AG04449 (cell line): ENCODE results near the gene TLCD4.
"Not testable (repeated sequence)": the region's sequence is repeated elsewhere in the genome, so short reads cannot be mapped to it uniquely, and the experiment has no call there.

Experiments
- CTCF ChIA-PET: fragments of 350-600 bp; formaldehyde crosslinking; extraction: SDS; loops from one replicate; lab custom pipeline; 2021; ENCODE audit warnings: antibody characterized with exemption; lab: Yijun Ruan, JAX
- POLR2A ChIA-PET: fragments of 400-600, 350-600 bp; formaldehyde crosslinking; extraction: SDS; loops from one replicate; lab custom pipeline; 2020; ENCODE audit warnings: antibody characterized with exemption, inconsistent platforms; lab: Yijun Ruan, JAX
- DNase-seq: peaks from one replicate; pipeline ENCODE4 v3.0.0-alpha.2; 2010; ENCODE audit warnings: low read depth, low spot score
- H3K4me3 ChIP-seq: 2 replicates; pipeline ENCODE4 v1.5.1; 2011; ENCODE audit warnings: low read depth, mild to moderate bottlenecking, control low read depth, low read length
- TF ChIP-seq, protein P1 (sequence below): IDR thresholded peaks from one replicate; pipeline ENCODE4 v1.5.1; 2011; ENCODE audit warnings: mild to moderate bottlenecking, moderate library complexity, low read length, control low read depth, inconsistent platforms; ENCODE audit not compliant: insufficient read depth; ENCODE audit errors: missing control alignments

Gene TLCD4

DNA sequence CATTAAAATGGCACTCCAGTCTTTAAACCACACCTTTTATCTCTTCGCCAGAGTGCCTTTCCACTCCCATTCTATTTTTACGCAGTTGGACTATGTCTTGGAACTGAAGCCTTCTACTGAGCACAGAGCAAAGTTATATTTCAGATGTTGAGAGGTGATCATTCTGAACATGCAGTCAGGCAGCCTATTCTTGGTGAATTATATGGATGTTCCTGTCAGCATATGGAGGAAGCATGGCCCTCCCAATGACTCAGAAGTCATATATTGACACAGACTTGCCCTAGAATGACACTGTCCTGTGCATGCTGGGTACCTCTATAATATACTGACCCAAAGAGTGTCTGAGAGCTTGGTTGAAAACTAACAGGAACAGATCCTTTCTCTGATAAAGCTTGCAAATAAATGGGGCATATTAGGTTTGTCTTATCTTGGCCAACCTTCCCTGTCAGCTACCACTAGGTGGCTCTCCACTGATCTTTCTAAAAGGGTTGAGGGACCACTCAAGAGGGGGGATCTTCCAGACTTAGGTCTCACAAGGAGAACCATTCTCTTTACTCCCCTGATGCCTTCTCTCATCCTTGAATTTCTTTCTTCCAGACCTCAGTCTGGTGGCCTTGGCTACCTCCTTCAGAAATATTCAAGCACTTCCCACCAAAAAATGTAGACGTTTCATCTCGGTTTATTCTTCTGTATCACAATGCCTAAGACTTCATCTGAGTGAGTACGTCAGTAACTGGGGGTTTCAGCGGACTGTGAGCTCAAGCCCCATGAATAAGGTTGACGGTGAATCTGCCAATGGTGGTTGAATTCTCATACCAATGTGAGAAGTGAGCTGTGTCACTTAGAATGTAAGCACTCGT, 32.6 kb upstream of the TLCD4 start:
- ChIA-PET POLR2A (no interaction called here), CTCF (interaction anchor here (0.6 to 2.7 kb wide), 9 partner anchors 9 to 230 kb away, joined by 3 to 17 read pairs (median 4); partner anchors contain the start of genes ALG14 and RWDD3)
- DNase-seq: no peak
- TF ChIP-seq, protein P1, sequence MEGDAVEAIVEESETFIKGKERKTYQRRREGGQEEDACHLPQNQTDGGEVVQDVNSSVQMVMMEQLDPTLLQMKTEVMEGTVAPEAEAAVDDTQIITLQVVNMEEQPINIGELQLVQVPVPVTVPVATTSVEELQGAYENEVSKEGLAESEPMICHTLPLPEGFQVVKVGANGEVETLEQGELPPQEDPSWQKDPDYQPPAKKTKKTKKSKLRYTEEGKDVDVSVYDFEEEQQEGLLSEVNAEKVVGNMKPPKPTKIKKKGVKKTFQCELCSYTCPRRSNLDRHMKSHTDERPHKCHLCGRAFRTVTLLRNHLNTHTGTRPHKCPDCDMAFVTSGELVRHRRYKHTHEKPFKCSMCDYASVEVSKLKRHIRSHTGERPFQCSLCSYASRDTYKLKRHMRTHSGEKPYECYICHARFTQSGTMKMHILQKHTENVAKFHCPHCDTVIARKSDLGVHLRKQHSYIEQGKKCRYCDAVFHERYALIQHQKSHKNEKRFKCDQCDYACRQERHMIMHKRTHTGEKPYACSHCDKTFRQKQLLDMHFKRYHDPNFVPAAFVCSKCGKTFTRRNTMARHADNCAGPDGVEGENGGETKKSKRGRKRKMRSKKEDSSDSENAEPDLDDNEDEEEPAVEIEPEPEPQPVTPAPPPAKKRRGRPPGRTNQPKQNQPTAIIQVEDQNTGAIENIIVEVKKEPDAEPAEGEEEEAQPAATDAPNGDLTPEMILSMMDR: peak; percentile 34
- H3K4me3 ChIP-seq: no peak overlapping the region

DNA sequence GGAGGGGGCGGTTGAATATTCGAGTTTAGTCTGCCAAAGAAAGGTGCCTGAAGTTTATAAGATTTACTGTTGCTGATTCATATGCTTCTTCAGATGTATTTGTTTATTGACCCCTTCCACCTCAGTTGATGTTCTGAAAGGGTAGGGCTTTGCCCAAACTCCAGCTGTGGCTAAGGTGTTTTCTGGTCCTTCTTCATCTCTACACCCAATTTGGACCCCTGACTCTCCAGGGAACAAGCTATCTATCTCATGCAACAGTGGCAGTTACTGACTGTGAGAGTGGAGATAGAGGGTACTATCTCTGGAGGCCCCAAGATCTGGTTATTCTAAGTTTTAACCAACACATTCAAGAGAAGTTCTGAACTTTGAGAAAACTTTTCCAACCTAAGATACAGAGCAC, 31.8 kb upstream of the TLCD4 start:
- H3K4me3 ChIP-seq: no peak overlapping the region
- POLR2A ChIA-PET: no interaction called here
- DNase-seq: no peak
- TF ChIP-seq, protein P1: no peak
- CTCF ChIA-PET: interaction anchor here (1.3 to 2.7 kb wide), 5 partner anchors 9 to 148 kb away, joined by 3 to 17 read pairs (median 10); partner anchors contain the start of genes ALG14 and RWDD3

DNA sequence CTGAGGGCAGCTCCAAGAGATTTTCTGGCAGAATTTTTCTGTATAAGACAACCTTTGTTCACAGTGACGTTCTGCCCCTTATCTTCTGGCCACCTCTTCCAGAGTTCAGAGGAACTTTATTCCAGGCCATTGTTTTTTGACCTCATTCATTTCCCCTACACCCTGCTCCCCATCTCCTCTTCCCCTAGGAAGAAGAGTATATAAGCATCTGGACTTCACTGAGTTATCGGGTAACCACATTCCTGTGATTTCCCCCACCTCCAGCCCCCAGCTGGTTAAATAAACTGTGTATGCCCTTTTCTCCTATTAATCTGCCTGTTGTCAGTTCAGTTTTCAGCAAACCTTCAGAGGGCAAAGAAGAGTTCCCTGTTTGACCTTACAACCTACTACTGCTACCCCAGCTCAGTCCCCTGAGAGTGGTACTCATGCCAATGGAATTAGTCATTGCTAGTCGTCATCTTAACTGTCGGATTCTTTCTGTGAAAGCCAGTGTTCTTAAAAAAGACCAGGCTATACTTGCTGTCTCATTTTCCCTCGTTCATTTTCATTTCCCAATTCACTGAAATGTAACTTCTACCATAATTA, 30.1 kb upstream of the TLCD4 start:
- POLR2A ChIA-PET: no interaction called here

DNA sequence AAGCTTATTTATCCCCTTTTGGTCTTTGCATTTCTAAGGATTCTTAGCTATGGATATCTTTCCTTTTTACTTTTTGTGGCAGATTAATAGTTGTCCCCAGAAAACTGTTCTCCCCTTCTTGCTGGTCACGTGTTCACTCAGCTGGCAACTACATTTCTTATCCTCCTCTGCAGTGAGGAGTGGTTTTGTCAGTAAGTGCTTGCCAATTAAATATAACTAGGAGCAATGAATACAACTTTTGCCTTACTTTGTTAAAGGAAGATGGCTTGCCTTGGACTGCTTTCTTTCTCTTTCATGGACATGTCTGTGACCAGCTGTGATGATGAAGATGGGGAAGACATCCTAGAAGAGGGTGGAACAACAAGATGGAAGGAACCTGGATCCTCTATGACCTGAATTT, 28.9 kb upstream of the TLCD4 start:
- TF ChIP-seq, protein P1: no peak
- ChIA-PET POLR2A (interaction anchor here (0.9 kb wide), 1 partner anchor 15 kb away, joined by 3 read pairs; the partner anchor contains the start of gene ALG14), CTCF (interaction anchor here (1.1 to 2.9 kb wide), 2 partner anchors 12 to 145 kb away, joined by 3 to 10 read pairs; partner anchors contain the start of gene RWDD3)
- H3K4me3 ChIP-seq: no peak overlapping the region
- no peak for DNase-seq

More for the DNA sequence above, 30.1 kb upstream of the TLCD4 start:
- no peak overlapping the region for H3K4me3 ChIP-seq
- CTCF ChIA-PET: interaction anchor here (0.9 to 2.9 kb wide), 2 partner anchors 14 to 146 kb away, joined by 4 to 10 read pairs; partner anchors contain the start of genes ALG14 and RWDD3
- TF ChIP-seq, protein P1: no peak
- peak; percentile 76 for DNase-seq

DNA sequence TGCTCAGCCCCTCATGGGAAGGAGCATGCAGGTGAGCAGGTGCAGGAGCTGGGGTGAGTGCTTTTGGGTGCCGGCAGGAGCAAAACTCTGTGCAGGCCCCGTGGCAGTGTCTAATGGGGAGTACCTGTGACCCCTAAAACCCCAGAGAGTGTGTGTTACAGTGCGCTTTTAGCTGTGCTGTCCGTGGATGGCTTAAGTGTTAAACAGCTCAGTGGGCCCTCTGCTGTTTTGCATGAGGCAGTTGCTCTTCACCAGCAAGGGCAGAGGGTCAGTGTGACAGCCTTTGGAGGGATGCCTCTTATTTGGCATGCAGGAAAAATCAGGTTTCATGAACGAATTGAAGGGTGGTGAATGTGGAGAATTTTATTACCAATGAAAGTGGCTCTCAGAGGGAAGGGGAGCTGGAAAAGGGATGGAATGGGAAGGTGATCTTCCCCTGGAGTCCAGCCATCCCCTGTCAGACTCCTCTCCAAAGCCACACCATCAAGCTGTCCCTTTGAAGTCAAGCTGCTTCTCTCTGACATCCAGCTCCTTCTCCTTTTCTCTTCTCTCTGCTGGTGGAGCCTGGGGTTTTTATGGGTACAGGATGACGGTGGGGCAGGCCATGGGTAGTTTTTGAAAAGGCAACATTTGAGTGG, 27.4 kb upstream of the TLCD4 start:
- TF ChIP-seq, protein P1: no peak
- POLR2A ChIA-PET: no interaction called here
- CTCF ChIA-PET: no interaction called here
- no peak overlapping the region for H3K4me3 ChIP-seq
- DNase-seq: no peak

DNA sequence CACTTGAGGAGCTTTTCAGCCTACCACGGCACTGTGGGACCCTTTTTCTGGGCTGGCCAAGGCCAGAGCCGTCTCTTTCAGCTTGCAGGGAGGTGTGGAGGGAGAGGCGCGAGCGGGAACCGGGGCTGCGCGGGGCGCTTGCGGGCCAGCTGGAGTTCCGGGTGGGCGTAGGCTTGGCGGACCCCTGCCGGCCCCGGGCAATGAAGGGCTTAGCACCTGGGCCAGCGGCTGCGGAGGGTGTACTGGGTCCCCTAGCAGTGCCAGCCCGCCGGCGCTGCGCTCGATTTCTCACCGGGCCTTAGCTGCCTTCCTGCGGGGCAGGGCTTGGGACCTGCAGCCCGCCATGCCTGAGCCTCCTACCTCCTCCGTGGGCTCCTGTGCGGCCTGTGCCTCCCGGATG, 25.9 kb upstream of the TLCD4 start:
- H3K4me3 ChIP-seq, POLR2A ChIA-PET, DNase-seq, CTCF ChIA-PET: not testable (repeated sequence)

DNA sequence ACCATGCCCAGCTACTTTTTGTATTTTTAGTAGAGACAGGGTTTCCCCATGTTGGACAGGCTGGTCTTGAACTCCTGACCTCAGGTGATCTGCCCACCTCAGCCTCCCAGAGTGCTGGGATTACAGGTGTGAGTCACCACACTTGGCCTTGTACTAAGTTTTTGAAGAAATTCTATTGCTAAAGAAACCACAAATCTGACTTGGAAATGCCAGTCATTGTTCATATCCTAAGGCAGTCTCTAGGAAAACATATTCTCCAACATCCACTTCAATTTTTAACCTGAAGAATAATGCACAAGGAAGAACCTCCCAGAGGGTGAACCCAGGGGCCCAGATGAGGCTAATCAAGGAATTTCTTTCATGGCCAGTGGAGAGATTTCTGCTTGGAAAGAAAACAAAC, 24.3 kb upstream of the TLCD4 start:
- H3K4me3 ChIP-seq, DNase-seq, CTCF ChIA-PET, POLR2A ChIA-PET: not testable (repeated sequence)
